H1 (cell line): ENCODE measurements around the gene PRDM5. TPM values are rescaled to one million over a fixed set of nuclear protein-coding genes. Genes with fewer than 3 reads are reported as not detected.

Source experiments
- ASH2L ChIP-seq: fragments of 200-600, 300-600 bp; sonication (generic); IDR thresholded peaks from one replicate; pipeline ENCODE4 v1.7.1; 2017; ENCODE audit warnings: low read length
- EGR1 ChIP-seq: IDR thresholded peaks from 2 replicates; pipeline ENCODE4 v1.6.1; 2011; ENCODE audit warnings: low read depth, low read length, borderline replicate concordance
- FOSL1 ChIP-seq: IDR thresholded peaks from 2 replicates; pipeline ENCODE4 v1.6.1; 2011; ENCODE audit warnings: mild to moderate bottlenecking, low read depth, low read length, moderate library complexity; ENCODE audit not compliant: insufficient read depth
- GTF2F1 ChIP-seq: IDR thresholded peaks from 2 replicates; pipeline ENCODE4 v1.6.1; 2012; ENCODE audit warnings: low read depth, low read length, improper control_type of control experiment, borderline replicate concordance
- JUN ChIP-seq: IDR thresholded peaks from 2 replicates; pipeline ENCODE4 v1.6.1; 2011; ENCODE audit warnings: low read depth, mild to moderate bottlenecking, improper control_type of control experiment, low read length
- MAFK ChIP-seq: IDR thresholded peaks from 2 replicates; pipeline ENCODE4 v1.6.1; 2012; ENCODE audit warnings: low read depth, mild to moderate bottlenecking, improper control_type of control experiment, low read length
- NRF1 ChIP-seq: IDR thresholded peaks from 2 replicates; pipeline ENCODE4 v1.6.1; 2011; ENCODE audit warnings: mild to moderate bottlenecking, low read depth, low read length, improper control_type of control experiment
- RBBP5 ChIP-seq: IDR thresholded peaks from 2 replicates; pipeline ENCODE4 v1.7.1; 2012; ENCODE audit warnings: low read depth, mild to moderate bottlenecking, inconsistent platforms, low read length, moderate library complexity, borderline replicate concordance
- SAP30 ChIP-seq: fragments of 300-600 bp; sonication (generic); IDR thresholded peaks from 2 replicates; pipeline ENCODE4 v1.7.1; 2012; ENCODE audit warnings: low read length, moderate library complexity, mild to moderate bottlenecking, inconsistent platforms; ENCODE audit not compliant: insufficient read depth, insufficient replicate concordance
- SP1 ChIP-seq: IDR thresholded peaks from 2 replicates; pipeline ENCODE4 v1.6.1; 2011; ENCODE audit warnings: low read depth, low read length
- SP2 ChIP-seq: IDR thresholded peaks from 2 replicates; pipeline ENCODE4 v1.6.1; 2012; ENCODE audit warnings: mild to moderate bottlenecking, low read length, inconsistent platforms
- TBP ChIP-seq: IDR thresholded peaks from 2 replicates; pipeline ENCODE4 v1.6.1; 2011; ENCODE audit warnings: low read depth, low read length, improper control_type of control experiment
- polyA plus RNA-seq, 7 experiments: library from polyadenylated mRNA; depleted of rRNA in 3 of 7; stranded (reverse) in 5 of 7; unstranded in 2 of 7; fragments of >200 nt in 5 of 7; fragments of 200-250 nt in 2 of 7; gene quantifications; 1 replicate in 5 of 7; 2 replicates in 1 of 7; 4 replicates in 1 of 7; pipeline versions ENCODE4 v1.2.1 to v1.2.3, GENCODE V29; 2011 to 2013; ENCODE audit warnings: missing spikeins in 2 of 7, mixed read lengths in 2 of 7
- total RNA-seq: library from RNA; stranded (reverse); fragmentation: NEBNext Ultra II Directional; extraction: Animal tissue kit (Norgen Biotek cat#: 25700); gene quantifications from 2 replicates; pipeline ENCODE4 v1.2.1, GENCODE V29; 2021

Gene PRDM5
- total and polyA plus RNA-seq, 2 of the 8 experiments (the other 6 are each of a cell fraction or from before 2014, with no cell fraction given) = 8.2 to 23.4 TPM

- TF ChIP-seq FOSL1 (no peak), MAFK (no peak), SP1 (no peak), TBP (no peak), JUN (no peak), GTF2F1 (no peak), NRF1 (no peak), SP2 (no peak), EGR1 (no peak), RBBP5 (no peak), ASH2L (no peak), SAP30 (no peak)
Measured at GRCh38 chr4:120920666-120921065, 1.9 kb downstream of the PRDM5 start (continued).
